ENCODE results near the gene CDH23.

Gene CDH23

GRCh38 chr10:71395621-71396020 is 1.1 kb upstream of the CDH23 start:
- DNase-seq, result no peak
- H3K27ac Mint-ChIP-seq, result no peak overlapping the region
- H3K27me3 Mint-ChIP-seq (ENCODE audit: low read depth, poor library complexity), result peaks cover 83% of the 10 kb centered on the region
- H3K4me1 Mint-ChIP-seq, result peaks cover 12% of the 10 kb centered on the region
- peak overlapping the region; percentile 18 for H3K4me3 Mint-ChIP-seq
- H3K9me3 Mint-ChIP-seq, result no peaks in the 10 kb centered on the region
- TF ChIP-seq, protein P1, sequence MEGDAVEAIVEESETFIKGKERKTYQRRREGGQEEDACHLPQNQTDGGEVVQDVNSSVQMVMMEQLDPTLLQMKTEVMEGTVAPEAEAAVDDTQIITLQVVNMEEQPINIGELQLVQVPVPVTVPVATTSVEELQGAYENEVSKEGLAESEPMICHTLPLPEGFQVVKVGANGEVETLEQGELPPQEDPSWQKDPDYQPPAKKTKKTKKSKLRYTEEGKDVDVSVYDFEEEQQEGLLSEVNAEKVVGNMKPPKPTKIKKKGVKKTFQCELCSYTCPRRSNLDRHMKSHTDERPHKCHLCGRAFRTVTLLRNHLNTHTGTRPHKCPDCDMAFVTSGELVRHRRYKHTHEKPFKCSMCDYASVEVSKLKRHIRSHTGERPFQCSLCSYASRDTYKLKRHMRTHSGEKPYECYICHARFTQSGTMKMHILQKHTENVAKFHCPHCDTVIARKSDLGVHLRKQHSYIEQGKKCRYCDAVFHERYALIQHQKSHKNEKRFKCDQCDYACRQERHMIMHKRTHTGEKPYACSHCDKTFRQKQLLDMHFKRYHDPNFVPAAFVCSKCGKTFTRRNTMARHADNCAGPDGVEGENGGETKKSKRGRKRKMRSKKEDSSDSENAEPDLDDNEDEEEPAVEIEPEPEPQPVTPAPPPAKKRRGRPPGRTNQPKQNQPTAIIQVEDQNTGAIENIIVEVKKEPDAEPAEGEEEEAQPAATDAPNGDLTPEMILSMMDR (IDR thresholded peaks at IDR 0.05), result no peak
- H3K36me3 Mint-ChIP-seq (ENCODE audit: low read depth), result no peaks in the 10 kb centered on the region

DNA sequence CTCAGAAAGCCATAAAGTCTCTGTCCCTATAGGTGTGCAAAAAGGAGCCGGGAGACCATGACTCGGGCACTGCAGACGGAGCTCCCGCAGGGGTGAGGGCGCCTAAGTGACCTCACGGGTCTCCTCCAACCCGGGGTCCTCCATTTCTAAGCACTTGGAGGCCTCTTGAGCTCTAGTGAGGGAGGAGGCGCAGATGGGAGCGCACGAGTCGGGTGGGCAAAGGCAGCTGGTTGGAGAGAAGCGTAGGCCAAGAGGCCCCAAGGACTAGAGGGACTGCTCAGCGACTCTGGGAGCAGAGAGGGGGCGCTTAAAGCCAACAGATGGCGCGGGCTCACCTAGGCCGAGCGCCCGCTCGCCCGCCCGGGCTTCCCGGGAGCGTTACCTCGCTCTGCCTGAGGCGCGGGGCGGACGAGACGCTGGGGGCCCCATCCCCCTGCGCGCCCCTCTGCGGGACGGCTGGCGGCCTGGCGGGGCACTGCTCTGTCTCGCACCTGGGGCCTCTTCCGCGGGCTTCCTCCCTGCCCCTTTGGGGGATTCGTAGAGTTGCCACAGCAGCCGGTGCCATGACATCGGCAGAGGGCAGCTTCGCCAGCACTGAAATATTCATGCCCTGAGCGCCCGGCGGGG is 523 bp upstream of the CDH23 start:
- Mint-ChIP-seq H3K4me1 (peaks cover 12% of the 10 kb centered on the region), H3K9me3 (no peaks in the 10 kb centered on the region), H3K27me3 (ENCODE audit: low read depth, poor library complexity) (peaks cover 84% of the 10 kb centered on the region), H3K4me3 (peak overlapping the region; percentile 68), H3K27ac (no peak overlapping the region), H3K36me3 (ENCODE audit: low read depth) (no peaks in the 10 kb centered on the region)
- DNase-seq, result peak; percentile 69
- TF ChIP-seq, protein P1 (IDR thresholded peaks at IDR 0.05), result no peak

DNA sequence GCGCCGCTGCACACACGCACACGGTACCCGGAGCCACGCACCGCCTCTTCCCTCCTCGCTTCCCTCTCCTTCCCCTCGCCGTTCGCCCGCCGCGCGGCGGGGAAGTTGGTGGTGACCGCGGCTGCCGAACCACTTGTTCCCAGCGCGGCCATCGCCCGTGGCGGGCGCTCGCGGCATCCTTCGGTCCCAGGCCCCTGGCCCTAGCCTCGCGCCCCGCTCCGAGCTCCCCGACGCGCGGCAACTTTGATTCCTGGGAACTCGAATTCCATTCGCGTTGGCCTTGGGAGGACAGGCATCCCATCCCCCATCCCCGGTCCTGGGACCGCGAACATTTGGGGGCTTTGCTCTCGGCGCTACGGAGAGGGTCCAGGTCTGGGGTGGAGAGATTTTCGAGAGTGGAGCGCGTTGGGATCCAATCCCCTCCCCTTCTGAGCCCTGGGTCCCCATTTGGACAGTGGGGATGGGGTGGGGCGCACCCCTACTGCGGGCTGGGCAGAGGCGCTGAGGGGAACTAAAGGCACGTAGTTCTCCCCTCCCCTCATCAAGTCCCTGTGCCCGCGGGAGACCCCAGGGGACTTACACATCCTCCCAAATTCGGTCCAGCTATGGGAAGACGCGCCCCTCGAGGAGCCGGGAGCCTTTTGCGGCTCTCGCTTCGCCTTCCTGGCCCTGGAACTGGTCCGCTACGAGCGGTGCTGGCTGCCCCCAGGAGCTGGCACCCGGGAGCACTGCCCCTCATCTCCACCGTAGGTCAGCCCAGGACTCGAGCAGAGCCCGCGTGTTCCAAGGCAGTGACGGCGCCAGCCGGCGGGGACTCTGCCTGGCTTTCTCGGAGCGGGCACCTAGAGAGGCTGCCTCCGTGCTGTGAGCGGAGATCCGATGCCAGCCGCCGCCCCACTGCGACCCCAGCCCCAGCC is 834 bp downstream of the CDH23 start:
- DNase-seq, result peak; percentile 48
- H3K27me3 Mint-ChIP-seq (ENCODE audit: low read depth, poor library complexity), result peaks cover 87% of the 10 kb centered on the region
- no peaks in the 10 kb centered on the region for H3K9me3 Mint-ChIP-seq
- H3K4me3 Mint-ChIP-seq, result peak overlapping the region; percentile 61
- TF ChIP-seq, protein P1 (IDR thresholded peaks at IDR 0.05), result no peak
- no peaks in the 10 kb centered on the region for H3K36me3 Mint-ChIP-seq (ENCODE audit: low read depth)
- H3K27ac Mint-ChIP-seq, result no peak overlapping the region
- peaks cover 6% of the 10 kb centered on the region for H3K4me1 Mint-ChIP-seq

- H3K27me3 Mint-ChIP-seq (ENCODE audit: low read depth, poor library complexity), result peaks cover 82% of the 10 kb centered on the region
- H3K9me3 Mint-ChIP-seq, result no peaks in the 10 kb centered on the region
- no peak for DNase-seq
- H3K36me3 Mint-ChIP-seq (ENCODE audit: low read depth), result no peaks in the 10 kb centered on the region
- TF ChIP-seq, protein P1 (IDR thresholded peaks at IDR 0.05), result no peak
- peaks cover 6% of the 10 kb centered on the region for H3K4me1 Mint-ChIP-seq
- H3K27ac Mint-ChIP-seq, result no peak overlapping the region
- H3K4me3 Mint-ChIP-seq, result no peak overlapping the region
Measured at GRCh38 chr10:71398976-71399375, 2.3 kb downstream of the CDH23 start.

- peaks cover 16% of the 10 kb centered on the region for H3K4me1 Mint-ChIP-seq
- no peak overlapping the region for H3K27ac Mint-ChIP-seq
- no peak overlapping the region for H3K4me3 Mint-ChIP-seq
- H3K9me3 Mint-ChIP-seq, result no peaks in the 10 kb centered on the region
- peaks cover 81% of the 10 kb centered on the region for H3K27me3 Mint-ChIP-seq (ENCODE audit: low read depth, poor library complexity)
- TF ChIP-seq, protein P1 (IDR thresholded peaks at IDR 0.05), result no peak
- DNase-seq, result no peak
- H3K36me3 Mint-ChIP-seq (ENCODE audit: low read depth), result no peaks in the 10 kb centered on the region
Measured at GRCh38 chr10:71399946-71400345, 3.2 kb downstream of the CDH23 start.
